Measurements from ENCODE around the gene HACE1.

The HACE1 gene

DNA sequence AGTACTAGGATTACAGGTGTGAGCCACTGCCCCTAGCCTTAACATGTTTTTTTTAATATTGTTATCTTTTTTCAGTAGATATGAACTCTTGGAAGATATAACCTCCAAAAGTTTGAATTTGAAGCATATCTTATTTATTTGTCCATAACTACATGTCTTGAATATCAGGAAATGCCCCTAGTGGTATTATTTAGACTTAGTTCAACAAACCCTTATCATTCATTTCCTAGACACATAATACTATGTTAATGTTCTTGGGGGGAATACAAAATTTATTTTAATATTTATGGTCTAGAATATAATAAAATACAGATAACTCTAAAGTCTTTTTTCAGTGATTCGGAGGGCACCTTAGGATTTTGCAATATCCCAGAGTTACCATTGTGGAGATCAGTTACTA lies 160.7 kb downstream of the HACE1 start:
- Histone ChIP-seq H3K9me3 (ENCODE audit: insufficient read depth, low read depth, low read length) (no peaks in the 10 kb centered on the region), H3K27me3 (ENCODE audit: insufficient read depth, low read length, poor library complexity, severe bottlenecking) (no peaks in the 10 kb centered on the region), H3K4me2 (ENCODE audit: low read depth, low read length, poor library complexity, severe bottlenecking) (no peak overlapping the region), H2AFZ (ENCODE audit: low read length) (no peak overlapping the region), H3K9me2 (replicated peaks; ENCODE audit: low read depth, low read length) (no peaks in the 10 kb centered on the region), H3K36me3 (ENCODE audit: insufficient read depth, low read length) (no peaks in the 10 kb centered on the region), H3K4me1 (ENCODE audit: insufficient read depth, low read length, poor library complexity, severe bottlenecking) (peaks cover 37% of the 10 kb centered on the region), H3F3A (ENCODE audit: low read depth) (no peaks in the 10 kb centered on the region), H3K9ac (ENCODE audit: low read depth, low read length, poor library complexity, severe bottlenecking) (no peak overlapping the region), H4K20me1 (ENCODE audit: insufficient read depth, low read length, poor library complexity, severe bottlenecking) (no peaks in the 10 kb centered on the region), H3K4me3 (ENCODE audit: low read length, poor library complexity, severe bottlenecking) (no peak overlapping the region), H3K79me2 (ENCODE audit: insufficient read depth, low read length) (no peaks in the 10 kb centered on the region)
- TF ChIP-seq EZH2phosphoT487 (IDR thresholded peaks at IDR 0.05; ENCODE audit: borderline replicate concordance) = no peak
- TF ChIP-seq, protein P1, sequence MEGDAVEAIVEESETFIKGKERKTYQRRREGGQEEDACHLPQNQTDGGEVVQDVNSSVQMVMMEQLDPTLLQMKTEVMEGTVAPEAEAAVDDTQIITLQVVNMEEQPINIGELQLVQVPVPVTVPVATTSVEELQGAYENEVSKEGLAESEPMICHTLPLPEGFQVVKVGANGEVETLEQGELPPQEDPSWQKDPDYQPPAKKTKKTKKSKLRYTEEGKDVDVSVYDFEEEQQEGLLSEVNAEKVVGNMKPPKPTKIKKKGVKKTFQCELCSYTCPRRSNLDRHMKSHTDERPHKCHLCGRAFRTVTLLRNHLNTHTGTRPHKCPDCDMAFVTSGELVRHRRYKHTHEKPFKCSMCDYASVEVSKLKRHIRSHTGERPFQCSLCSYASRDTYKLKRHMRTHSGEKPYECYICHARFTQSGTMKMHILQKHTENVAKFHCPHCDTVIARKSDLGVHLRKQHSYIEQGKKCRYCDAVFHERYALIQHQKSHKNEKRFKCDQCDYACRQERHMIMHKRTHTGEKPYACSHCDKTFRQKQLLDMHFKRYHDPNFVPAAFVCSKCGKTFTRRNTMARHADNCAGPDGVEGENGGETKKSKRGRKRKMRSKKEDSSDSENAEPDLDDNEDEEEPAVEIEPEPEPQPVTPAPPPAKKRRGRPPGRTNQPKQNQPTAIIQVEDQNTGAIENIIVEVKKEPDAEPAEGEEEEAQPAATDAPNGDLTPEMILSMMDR (conservative IDR thresholded peaks at IDR 0.05; ENCODE audit: low read length) = peak; percentile 35

DNA sequence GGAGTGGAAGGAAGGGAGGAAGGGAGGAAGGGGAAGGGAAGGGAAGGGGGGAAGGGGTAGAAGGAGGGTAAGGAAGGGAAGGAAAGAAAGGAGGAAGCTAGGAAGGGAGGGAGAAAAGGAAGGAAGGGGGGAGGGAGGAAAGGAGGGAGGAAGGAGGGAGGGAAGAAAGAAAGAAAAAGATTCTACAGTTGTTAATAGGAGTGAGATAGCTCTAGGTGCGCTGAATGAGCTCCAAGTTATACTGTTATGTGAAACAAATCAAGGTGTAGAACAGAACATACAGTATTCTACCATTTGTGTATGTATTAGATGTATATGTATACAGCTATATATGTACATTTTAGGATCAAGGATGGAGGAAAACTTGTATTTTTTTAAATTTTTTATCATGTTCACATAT lies 167.7 kb downstream of the HACE1 start:
- H4K20me1 ChIP-seq (ENCODE audit: insufficient read depth, low read length, poor library complexity, severe bottlenecking) = no peaks in the 10 kb centered on the region
- H3K79me2 ChIP-seq (ENCODE audit: insufficient read depth, low read length) = no peaks in the 10 kb centered on the region
- H3K36me3 ChIP-seq (ENCODE audit: insufficient read depth, low read length) = no peaks in the 10 kb centered on the region
- H3K27me3 ChIP-seq (ENCODE audit: insufficient read depth, low read length, poor library complexity, severe bottlenecking) = no peaks in the 10 kb centered on the region
- no peak overlapping the region for H3K9ac ChIP-seq (ENCODE audit: low read depth, low read length, poor library complexity, severe bottlenecking)
- no peaks in the 10 kb centered on the region for H3K9me3 ChIP-seq (ENCODE audit: insufficient read depth, low read depth, low read length)
- no peak overlapping the region for H3K4me3 ChIP-seq (ENCODE audit: low read length, poor library complexity, severe bottlenecking)
- no peaks in the 10 kb centered on the region for H3F3A ChIP-seq (ENCODE audit: low read depth)
- peaks cover 23% of the 10 kb centered on the region for H3K4me1 ChIP-seq (ENCODE audit: insufficient read depth, low read length, poor library complexity, severe bottlenecking)
- H2AFZ ChIP-seq (ENCODE audit: low read length) = no peak overlapping the region
- TF ChIP-seq, protein P1 (conservative IDR thresholded peaks at IDR 0.05; ENCODE audit: low read length) = no peak
- no peak for TF ChIP-seq EZH2phosphoT487 (IDR thresholded peaks at IDR 0.05; ENCODE audit: borderline replicate concordance)
- H3K9me2 ChIP-seq (replicated peaks; ENCODE audit: low read depth, low read length) = no peaks in the 10 kb centered on the region
- H3K4me2 ChIP-seq (ENCODE audit: low read depth, low read length, poor library complexity, severe bottlenecking) = no peak overlapping the region

DNA sequence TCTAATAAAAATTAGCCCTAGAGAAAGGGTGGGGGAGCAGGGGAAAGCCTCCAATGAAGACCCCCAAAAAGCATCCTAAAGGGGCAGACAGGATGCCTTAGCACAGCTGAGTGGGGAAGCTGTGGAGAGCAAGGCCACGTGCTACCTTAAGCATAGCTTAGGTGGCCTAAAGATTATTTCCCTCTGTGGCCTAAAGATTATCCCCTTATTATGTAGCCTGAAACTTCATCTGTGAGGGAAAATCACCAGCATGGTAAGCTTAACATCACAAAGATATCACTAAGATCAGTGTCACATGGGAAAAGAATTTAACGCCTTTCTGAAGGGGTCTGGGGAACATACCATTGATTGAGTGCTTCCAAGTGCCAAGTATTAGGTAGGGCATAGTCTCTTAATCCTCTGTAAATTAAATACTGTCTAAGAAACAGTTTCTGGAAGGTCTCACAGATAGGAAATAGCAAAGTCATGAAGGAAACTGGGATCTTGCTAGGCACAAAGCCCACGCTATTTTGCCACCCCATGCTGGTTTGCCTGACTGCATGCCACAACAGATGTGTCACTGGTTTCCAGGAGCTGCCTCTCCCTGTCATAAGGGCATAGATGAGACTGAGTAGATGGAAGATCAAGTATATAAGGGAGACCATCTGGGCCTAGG lies 170.0 kb downstream of the HACE1 start:
- no peaks in the 10 kb centered on the region for H4K20me1 ChIP-seq (ENCODE audit: insufficient read depth, low read length, poor library complexity, severe bottlenecking)
- H3K36me3 ChIP-seq (ENCODE audit: insufficient read depth, low read length) = no peaks in the 10 kb centered on the region
- no peaks in the 10 kb centered on the region for H3K9me2 ChIP-seq (replicated peaks; ENCODE audit: low read depth, low read length)
- TF ChIP-seq, protein P1 (conservative IDR thresholded peaks at IDR 0.05; ENCODE audit: low read length) = no peak
- no peak for TF ChIP-seq EZH2phosphoT487 (IDR thresholded peaks at IDR 0.05; ENCODE audit: borderline replicate concordance)
- H3K4me3 ChIP-seq (ENCODE audit: low read length, poor library complexity, severe bottlenecking) = no peak overlapping the region
- no peaks in the 10 kb centered on the region for H3K79me2 ChIP-seq (ENCODE audit: insufficient read depth, low read length)
- no peaks in the 10 kb centered on the region for H3K9me3 ChIP-seq (ENCODE audit: insufficient read depth, low read depth, low read length)
- no peaks in the 10 kb centered on the region for H3F3A ChIP-seq (ENCODE audit: low read depth)
- H3K4me1 ChIP-seq (ENCODE audit: insufficient read depth, low read length, poor library complexity, severe bottlenecking) = peaks cover 26% of the 10 kb centered on the region
- no peak overlapping the region for H3K4me2 ChIP-seq (ENCODE audit: low read depth, low read length, poor library complexity, severe bottlenecking)
- no peak overlapping the region for H3K9ac ChIP-seq (ENCODE audit: low read depth, low read length, poor library complexity, severe bottlenecking)
- no peaks in the 10 kb centered on the region for H3K27me3 ChIP-seq (ENCODE audit: insufficient read depth, low read length, poor library complexity, severe bottlenecking)
- peak overlapping the region; percentile 13; the same call in 1 of the 2 replicates for H2AFZ ChIP-seq (ENCODE audit: low read length)

All from Loucy (cell line).